ENCODE results near the gene RP2. TPM values are rescaled to one million over a fixed set of nuclear protein-coding genes. Genes with fewer than 3 reads are reported as not detected.

The RP2 gene
- total RNA-seq, 1 donor from 2014 or later: 25.0 TPM

DNA sequence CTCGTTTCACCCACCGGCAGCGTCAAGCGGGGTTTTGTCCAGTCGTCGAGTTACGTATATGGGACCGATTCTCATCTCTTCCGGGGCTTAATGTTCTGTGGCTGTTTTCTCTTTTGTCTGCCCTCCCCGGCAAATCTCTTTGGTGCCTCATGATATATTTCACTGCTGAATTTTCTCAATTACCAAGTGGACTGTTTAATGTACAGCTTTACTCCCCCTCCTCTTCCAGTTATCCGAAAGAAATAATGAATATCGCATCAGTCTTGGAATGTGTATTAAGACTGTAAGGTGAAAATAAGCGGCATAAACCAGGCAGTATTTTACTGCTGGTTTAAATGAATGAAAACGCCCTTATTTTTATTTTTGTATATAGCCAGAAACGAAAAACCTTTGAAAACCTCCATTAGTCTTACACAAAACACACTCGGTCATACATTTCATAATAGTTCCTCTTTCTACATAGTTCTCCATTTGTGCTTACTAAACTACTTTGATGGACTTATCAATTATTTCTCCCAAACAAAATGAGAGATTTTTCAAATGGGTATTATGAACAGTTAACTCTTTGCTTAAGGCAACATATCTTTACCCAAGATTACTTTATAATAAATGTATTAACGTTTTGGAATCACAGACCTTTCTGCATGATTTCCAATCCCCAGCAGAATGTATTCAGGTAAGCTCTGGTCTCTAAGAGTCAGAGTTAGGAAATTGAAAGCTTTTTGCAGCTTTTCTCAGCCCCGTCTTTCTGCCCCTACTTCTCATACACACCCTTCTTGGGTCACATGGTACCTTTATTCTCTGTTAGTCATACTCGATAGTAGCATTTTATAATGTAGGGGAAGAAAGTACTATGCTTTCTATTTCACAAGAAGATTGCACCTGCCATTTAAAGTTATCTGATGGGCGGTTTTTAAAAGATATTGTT, 979 bp downstream of the RP2 start:
- Mint-ChIP-seq H3K36me3 (peaks cover 4% of the 10 kb centered on the region), H3K27ac (peak overlapping the region; percentile 76), H3K4me1 (peaks cover 3% of the 10 kb centered on the region), H3K9me3 (peaks cover 9% of the 10 kb centered on the region), H3K27me3 (ENCODE audit: insufficient read depth, low read depth) (no peaks in the 10 kb centered on the region), H3K4me3 (peak overlapping the region; percentile 97)
- Histone ChIP-seq H3F3A (ENCODE audit: low read depth) (peaks cover 9% of the 10 kb centered on the region), H4K20me1 (ENCODE audit: low read depth) (no peaks in the 10 kb centered on the region), H3K27me3 (no peaks in the 10 kb centered on the region), H3K4me2 (peak overlapping the region; percentile 71), H3K27ac (peak overlapping the region; percentile 68), H3K36me3 (no peaks in the 10 kb centered on the region), H2AFZ (replicated peaks) (no peak overlapping the region), H3K9me3 (ENCODE audit: low read depth) (no peaks in the 10 kb centered on the region), H3K4me1 (peaks cover 5% of the 10 kb centered on the region), H3K9ac (peak overlapping the region; percentile 55), H3K4me3 (peak overlapping the region; percentile 68), H3K79me2 (ENCODE audit: low read depth) (peaks cover 41% of the 10 kb centered on the region)
- no peak for DNase-seq (ENCODE audit: low spot score)
- TF ChIP-seq EZH2phosphoT487 (IDR thresholded peaks at IDR 0.05) (no peak), EZH2 (IDR thresholded peaks at IDR 0.05) (no peak)
- TF ChIP-seq, protein P1, sequence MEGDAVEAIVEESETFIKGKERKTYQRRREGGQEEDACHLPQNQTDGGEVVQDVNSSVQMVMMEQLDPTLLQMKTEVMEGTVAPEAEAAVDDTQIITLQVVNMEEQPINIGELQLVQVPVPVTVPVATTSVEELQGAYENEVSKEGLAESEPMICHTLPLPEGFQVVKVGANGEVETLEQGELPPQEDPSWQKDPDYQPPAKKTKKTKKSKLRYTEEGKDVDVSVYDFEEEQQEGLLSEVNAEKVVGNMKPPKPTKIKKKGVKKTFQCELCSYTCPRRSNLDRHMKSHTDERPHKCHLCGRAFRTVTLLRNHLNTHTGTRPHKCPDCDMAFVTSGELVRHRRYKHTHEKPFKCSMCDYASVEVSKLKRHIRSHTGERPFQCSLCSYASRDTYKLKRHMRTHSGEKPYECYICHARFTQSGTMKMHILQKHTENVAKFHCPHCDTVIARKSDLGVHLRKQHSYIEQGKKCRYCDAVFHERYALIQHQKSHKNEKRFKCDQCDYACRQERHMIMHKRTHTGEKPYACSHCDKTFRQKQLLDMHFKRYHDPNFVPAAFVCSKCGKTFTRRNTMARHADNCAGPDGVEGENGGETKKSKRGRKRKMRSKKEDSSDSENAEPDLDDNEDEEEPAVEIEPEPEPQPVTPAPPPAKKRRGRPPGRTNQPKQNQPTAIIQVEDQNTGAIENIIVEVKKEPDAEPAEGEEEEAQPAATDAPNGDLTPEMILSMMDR (IDR thresholded peaks at IDR 0.05): no peak

DNA sequence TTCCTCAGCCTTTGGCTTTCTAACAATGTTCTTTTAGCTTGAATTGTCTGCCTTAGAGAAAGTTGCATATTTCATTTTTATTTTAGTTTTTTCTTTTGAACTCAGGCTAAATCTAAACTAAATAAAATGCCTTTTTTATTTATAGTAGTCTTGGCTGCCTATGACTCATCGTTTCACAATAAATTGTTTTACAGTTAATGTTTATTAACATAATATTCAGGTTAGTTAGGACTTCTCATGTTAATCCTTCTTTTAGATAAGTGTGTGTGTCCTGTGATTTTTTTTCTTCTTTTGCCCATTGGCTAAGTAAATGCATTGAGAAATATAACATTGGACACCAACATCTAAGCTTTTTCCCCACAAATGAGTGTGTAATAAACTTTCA, 1.6 kb downstream of the RP2 start:
- Histone ChIP-seq H3K9me3 (ENCODE audit: low read depth) (no peaks in the 10 kb centered on the region), H3F3A (ENCODE audit: low read depth) (peaks cover 9% of the 10 kb centered on the region), H3K4me2 (peak overlapping the region; percentile 71), H3K27me3 (no peaks in the 10 kb centered on the region), H3K9ac (no peak overlapping the region), H3K4me3 (peak overlapping the region; percentile 68), H3K36me3 (no peaks in the 10 kb centered on the region), H4K20me1 (ENCODE audit: low read depth) (no peaks in the 10 kb centered on the region), H3K4me1 (peaks cover 5% of the 10 kb centered on the region), H3K79me2 (ENCODE audit: low read depth) (peaks cover 41% of the 10 kb centered on the region), H3K27ac (no peak overlapping the region), H2AFZ (replicated peaks) (no peak overlapping the region)
- TF ChIP-seq EZH2phosphoT487 (IDR thresholded peaks at IDR 0.05): no peak
- TF ChIP-seq EZH2 (IDR thresholded peaks at IDR 0.05): no peak
- TF ChIP-seq, protein P1 (IDR thresholded peaks at IDR 0.05): no peak
- Mint-ChIP-seq H3K27ac (no peak overlapping the region), H3K4me1 (peaks cover 3% of the 10 kb centered on the region), H3K27me3 (ENCODE audit: insufficient read depth, low read depth) (no peaks in the 10 kb centered on the region), H3K36me3 (peaks cover 4% of the 10 kb centered on the region), H3K4me3 (peak overlapping the region; percentile 97), H3K9me3 (peaks cover 9% of the 10 kb centered on the region)
- no peak for DNase-seq (ENCODE audit: low spot score)

DNA sequence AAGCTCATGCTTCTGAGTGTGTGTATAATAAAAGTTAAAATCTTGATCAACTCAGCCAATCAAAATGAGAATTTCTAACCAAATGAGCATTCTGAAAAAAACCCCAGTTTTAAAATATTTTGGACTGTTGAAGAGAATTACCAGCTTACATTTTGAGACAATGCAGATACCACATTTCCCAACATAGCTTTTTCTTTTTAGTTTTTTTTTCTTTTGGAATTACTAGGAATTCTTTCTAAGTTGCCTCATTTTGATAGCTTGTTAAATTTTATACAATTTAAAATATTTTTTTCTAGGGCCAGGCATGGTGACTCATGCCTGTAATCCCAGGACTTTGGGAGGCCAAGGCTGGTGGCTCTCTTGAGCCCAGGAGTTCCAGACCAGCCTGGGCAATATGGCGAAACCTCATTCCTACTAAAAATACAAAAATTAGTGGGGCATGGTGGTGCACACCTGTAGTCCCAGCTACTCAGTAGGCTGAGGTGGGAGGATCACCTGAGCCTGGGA, 2.2 kb downstream of the RP2 start:
- peak overlapping the region; percentile 68 for H3K4me3 ChIP-seq
- peaks cover 41% of the 10 kb centered on the region for H3K79me2 ChIP-seq (ENCODE audit: low read depth)

More for the DNA sequence above, 2.2 kb downstream of the RP2 start:
- no peaks in the 10 kb centered on the region for H3K27me3 Mint-ChIP-seq (ENCODE audit: insufficient read depth, low read depth)
- H3K4me3 Mint-ChIP-seq: no peak overlapping the region
- DNase-seq (ENCODE audit: low spot score): no peak
- Histone ChIP-seq H2AFZ (replicated peaks) (no peak overlapping the region), H3K36me3 (no peaks in the 10 kb centered on the region), H3K9ac (no peak overlapping the region), H3K27ac (no peak overlapping the region), H3K4me1 (peaks cover 5% of the 10 kb centered on the region), H3K4me2 (peak overlapping the region; percentile 71), H3K9me3 (ENCODE audit: low read depth) (no peaks in the 10 kb centered on the region), H3F3A (ENCODE audit: low read depth) (peaks cover 9% of the 10 kb centered on the region), H3K27me3 (no peaks in the 10 kb centered on the region), H4K20me1 (ENCODE audit: low read depth) (no peaks in the 10 kb centered on the region)
- no peak overlapping the region for H3K27ac Mint-ChIP-seq
- H3K4me1 Mint-ChIP-seq: peaks cover 3% of the 10 kb centered on the region
- TF ChIP-seq, protein P1 (IDR thresholded peaks at IDR 0.05): no peak
- TF ChIP-seq EZH2phosphoT487 (IDR thresholded peaks at IDR 0.05) (no peak), EZH2 (IDR thresholded peaks at IDR 0.05) (no peak)
- H3K36me3 Mint-ChIP-seq: peaks cover 4% of the 10 kb centered on the region
- peaks cover 9% of the 10 kb centered on the region for H3K9me3 Mint-ChIP-seq
